Stimulated activated CD4-positive, alpha-beta T cell treated with anti-CD3 and anti-CD28 coated beads, TNF-alpha, amount 100 ng/mL, for 1 hour (primary cell): Measurements from ENCODE around the gene ARHGEF28.

Experiments used
- DNase-seq, 3 donors: peaks; one replicate each; pipeline ENCODE4 v3.0.0-alpha.2; 2020; ENCODE audit warnings: low read depth in 3 of 3, low spot score in 1 of 3

Gene ARHGEF28

DNA sequence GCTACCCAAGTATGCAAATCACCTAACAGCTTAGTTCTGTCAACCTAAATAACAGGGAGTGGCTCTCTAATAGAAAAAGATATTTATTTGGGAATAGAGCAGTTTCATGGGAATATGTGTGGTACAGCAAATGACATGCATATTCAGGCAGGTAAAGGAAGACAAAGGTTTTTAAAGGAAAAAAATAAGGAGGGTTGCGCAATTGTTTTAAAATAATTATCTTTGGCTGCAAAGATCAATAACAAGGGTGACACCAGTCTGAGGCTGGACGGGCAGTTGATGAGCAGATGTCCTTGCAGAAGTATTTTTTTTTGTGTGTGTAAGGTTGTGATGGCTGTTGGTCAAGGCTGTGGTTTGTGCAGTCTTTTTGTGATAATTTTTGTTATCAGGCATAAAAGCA, 332.0 kb downstream of the ARHGEF28 start:
- DNase-seq = no peak

DNA sequence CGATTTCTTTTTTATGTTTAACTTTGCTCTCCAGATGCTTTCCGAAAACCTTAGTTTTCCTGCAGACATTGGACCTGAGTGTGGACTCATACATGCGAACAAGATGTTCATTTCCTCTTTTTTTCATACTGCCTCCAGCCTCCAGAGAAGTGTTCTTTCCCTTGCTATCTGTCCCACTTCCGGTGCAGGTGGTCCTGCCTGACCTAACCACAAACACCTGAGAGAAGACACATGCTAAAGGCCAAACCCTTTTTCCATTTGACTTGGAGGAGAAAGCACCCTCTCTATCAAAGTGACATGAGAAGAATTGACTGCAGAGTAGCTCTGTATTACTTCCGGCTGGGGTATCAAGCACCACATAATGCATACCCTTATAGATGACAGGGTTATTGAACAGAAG, 334.0 kb downstream of the ARHGEF28 start:
- no peak for DNase-seq

DNA sequence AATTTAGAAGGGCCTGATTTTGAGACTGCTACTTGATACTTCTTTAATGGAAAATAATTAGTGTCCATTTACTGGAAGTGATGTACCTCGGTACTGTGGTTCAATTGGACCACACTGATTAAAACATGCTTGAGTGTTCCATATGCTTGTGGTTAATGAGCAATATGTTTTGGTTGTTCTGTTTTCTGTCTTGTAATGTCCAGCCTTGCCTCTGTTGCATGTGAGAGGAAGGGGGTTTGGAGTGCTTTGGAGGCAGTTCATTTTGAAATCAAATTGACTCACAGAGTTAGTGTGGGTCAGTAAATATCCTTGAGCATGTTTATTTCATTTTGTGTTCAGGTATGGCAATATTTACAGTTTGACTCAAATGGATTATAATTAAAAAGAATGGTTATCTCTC, 334.4 kb downstream of the ARHGEF28 start:
- no peak for DNase-seq

DNA sequence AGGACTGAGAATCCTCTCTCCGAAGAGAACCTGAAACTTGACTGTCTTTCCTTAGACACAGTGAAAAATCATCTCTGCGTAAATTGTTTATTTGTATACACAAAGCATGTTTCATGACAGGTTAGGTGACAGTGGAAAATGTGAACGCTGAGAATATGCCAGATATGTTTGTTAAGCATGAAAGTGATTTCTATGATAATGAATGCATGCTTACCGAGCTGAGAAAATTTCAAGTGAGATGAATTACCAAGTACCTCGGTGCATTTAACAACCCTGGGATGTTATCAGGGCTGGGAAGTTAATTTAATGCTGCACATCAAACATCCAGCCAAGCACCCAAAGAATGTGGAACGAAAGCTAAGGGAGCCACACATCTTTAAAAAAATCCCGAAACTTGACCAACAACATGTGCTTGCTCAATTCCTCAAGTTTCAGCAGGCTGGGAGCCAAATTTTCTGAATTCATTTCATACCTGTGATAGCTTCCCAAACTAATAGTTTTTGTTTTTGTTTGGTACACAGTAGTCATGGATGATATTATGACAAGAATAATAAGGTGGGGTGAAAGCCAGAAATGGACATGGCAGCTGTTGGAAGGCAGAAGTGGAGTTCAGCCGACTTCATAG, 336.9 kb downstream of the ARHGEF28 start:
- no peak for DNase-seq

DNA sequence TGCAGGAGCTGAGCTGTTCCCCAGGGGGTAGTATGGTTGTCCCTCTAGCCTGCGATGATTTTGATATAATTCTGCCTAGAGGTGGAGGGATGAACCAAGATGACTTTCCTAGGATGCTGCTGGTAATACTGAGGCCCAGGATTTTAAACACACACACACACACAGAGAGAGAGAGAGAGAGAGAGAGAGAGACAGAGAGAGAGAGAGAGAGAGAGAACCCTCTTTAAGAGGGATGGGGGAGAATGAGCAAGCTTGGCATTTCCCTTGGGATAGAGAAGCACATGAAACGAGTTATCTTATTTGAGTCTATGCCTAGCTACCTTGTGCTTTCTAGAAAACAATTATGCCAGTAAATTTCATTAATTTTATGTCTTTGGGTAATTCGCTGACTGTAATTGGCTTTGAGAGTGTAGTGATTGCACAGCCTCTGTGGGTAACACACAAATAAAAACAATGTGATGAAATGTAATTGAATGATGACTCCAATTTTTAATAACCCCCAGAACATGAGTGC, 338.4 kb downstream of the ARHGEF28 start:
- DNase-seq = no peak

DNA sequence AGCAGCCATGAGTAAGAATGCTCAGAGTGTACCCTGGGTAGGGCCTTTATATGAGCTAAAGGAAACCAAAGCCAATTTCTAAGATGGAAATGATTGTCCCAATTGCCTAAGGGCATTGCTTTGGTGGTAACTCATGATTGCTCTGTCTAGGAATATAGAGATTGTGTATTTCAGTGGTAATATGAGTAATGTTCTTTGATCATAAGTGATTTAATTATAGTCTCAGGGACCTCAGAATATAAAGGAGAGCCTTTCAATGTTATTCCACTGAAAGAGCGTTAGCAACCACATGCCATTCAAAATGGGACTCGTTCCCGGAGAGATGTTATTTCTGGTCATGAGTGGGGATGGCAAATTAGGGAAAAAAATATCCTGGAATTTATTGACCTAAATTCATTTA, 340.5 kb downstream of the ARHGEF28 start:
- no peak for DNase-seq

DNA sequence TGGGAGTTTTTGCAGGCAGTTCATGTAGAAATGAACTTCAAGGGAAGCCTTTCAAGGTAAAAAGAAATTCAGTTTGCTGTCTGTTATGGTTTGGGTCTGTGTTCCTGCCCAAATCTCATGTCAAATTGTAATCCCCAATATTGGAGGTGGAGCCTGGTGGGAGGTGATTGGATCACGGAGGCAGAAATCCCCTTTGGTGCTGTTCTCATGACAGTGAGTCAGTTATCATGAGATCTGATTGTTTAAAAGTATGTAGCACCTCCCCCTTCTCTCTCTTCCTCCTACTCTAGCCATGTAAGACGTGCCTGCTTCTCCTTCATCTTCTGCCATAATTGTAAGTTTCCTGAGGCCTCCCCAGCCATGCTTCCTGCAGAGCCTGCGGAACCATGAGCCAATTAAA, 341.4 kb downstream of the ARHGEF28 start:
- no peak for DNase-seq

DNA sequence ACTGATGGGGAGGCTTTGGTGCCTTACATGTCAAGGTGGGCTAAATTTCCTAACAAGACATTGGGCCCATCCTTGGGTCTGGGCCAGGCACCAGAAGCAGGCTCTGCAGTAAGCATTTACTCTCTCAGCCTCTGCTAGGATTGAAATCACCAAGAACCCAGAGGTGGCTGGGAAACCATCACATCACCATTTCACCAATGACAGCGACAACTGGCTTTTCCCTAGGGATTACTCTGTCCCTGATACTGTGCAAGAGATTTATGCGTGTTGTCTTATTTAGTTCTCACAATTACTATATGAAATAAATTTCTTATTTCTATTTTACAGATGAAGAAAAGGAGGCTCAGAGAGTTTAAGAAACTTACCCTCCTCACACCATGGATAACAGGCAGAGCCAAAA, 342.2 kb downstream of the ARHGEF28 start:
- no peak for DNase-seq

DNA sequence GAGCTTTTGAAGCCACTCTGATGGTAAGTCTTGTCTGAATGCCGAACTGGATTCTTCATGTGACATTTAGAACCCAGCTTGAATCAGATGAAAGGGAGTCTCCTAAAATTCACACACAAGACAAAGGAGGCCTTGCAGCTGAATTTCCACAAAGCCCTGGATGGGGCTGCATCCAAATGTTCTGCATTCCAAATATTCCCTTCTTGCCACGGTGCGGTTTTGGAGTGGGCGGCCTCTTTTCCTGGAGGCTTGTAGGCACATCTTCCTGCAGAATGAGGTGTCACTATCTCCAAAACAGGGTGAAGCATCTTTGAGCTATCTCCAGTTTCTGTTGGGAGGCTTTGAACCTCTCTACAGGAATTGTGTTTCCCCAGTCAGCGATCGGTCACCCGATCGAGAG, 342.7 kb downstream of the ARHGEF28 start:
- DNase-seq = no peak

DNA sequence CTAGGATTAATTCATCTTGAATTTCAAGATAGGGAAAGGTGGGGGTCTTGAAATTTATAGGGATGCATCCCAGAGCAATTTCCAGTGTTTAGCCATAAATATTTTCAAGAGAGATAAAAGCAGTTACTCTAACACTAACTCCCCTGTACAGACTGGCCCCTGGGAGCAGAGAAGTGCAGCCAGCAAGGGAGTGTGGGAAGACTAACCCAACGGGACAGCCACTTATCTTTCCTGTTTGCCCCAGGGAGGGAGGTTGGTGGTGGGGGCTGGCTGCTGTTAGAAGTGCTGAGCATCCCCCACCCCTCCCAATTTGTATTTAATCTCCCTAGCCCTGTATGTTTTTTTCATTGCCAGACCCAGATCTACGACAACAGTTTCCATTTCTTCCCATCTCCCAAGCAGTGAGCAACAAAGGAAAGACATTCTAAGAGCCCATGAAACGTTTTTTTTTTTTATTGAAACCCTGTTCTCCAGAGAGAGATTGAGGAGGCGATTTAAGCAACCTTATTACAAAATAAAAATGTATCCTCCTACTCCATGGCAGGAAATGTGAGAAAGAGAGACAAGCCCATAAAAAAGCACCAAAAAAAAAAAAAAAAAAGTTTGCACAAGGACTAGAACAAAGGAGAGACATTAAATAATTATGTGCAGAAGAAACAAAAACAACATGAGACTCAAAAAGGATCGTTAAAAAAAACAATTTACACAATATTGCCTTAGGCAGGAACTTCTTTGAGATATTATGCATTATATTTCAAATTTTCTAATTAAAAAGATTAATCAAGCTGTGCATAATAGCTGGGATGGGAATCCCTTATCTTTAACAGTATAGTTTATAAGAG, 343.4 kb downstream of the ARHGEF28 start:
- no peak for DNase-seq

DNA sequence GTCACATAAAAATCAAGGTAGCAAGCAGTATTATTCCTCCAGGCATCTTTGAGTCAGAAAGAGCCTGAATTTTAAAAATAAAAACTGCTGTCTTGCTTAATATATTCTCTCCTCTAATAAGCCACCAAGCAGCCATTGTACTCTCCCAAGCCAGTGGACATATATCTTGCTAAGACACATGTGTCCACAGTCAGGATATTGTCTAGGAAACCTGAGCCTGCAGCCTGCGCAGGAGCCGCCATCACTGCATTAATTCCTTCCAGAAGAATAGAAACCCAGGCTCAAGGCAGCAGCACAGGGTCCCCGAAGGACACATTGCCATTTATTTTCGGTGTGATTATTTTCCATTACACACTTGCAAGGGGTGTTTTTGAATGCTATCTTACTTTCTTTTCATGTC, 345.3 kb downstream of the ARHGEF28 start:
- DNase-seq = no peak

DNA sequence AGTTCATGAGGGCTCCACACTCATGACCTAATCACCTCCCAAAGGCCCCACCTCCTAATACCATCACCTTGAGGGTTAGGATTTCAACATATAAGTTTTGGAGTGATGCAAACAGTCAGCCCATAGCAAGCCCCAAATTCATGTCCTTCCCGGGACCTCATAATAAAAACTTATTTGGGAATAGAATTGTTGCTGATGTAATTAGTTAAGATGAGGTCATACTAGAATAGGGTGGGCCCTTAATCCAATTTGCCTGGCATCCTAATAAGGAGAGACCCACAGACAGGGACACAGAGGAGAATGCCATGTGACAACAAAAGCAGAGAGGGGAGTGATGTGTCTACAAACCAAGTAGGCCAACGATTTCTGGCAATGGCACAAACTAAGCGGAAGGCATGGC, 347.1 kb downstream of the ARHGEF28 start:
- DNase-seq = no peak

DNA sequence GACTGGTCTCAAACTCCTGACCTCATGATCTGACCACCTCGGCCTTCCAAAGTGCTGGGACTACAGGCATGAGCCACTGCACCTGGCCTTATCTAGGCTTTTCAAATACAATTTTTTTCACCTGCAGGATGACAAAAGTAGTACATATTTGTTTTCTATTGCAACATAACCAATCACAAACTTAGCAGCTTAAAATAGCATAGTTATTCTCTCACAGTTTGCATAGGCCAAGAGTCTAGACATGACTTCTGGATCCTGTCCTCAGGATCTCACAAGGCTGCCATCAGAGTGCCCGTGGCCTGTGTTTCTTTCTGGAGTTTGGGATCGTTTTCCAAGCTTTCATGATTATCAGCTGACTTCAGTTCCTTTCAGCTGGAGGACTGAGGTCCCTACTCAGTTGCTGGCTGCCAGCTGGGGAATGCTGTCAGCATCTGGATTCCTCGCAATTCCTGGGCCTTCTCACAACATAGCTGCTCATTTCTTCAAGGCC, 348.9 kb downstream of the ARHGEF28 start:
- DNase-seq = no peak

DNA sequence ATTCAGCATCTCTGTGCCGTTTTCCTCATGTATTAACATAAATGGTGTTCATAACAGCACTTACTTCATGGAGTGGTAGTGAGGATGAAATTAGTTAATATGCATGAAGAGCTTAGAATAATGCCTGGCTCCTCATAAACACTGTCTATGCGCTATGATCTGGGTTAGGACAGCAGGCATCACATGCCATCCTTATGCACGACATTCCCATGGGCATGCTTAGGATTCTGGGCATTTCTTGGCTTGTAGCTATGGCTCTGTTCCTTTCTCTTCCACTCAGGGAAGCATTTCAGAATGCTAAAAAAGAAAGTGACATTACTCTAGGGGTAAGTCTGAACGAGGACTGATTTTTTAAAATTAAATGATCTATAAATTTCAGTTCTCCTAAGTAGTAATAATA, 349.8 kb downstream of the ARHGEF28 start:
- no peak for DNase-seq

DNA sequence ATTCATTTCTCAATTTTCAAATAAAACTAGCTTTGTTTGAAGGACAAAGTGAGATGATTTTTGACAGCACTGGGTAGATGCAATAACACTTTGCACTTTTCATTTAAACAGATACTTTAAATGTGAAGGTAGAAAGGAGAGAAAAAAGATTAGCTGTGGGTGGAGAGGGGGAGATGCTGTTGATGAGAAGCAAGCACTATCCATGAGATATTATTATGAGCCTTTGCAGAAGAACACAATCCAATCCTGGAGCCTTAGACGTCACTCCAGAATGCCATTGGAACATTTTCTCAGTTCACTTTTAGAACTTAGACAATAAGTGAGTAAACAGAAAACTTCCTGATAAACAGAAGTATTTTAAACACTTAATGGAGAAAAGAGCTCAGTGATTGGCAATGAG, 351.1 kb downstream of the ARHGEF28 start:
- no peak for DNase-seq

DNA sequence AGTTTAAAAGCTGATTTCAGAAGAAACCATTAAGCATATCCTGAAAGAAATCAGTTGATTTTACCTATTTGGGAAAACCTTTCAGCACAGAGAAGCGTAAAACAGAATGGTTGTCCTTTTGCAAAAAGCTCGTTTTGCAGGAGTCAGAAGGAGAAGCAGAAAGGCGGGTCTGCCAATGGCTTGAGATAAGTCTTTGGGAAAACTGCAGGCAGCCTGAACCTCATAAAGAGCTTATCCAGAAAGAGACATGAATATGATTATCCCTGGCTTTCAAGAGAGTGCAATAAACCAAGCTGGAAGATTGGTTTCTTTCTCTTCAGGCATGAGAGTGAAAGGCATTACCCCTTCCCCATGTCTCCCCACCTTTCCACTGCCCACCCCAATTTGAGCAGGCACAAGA, 353.3 kb downstream of the ARHGEF28 start:
- DNase-seq = no peak

DNA sequence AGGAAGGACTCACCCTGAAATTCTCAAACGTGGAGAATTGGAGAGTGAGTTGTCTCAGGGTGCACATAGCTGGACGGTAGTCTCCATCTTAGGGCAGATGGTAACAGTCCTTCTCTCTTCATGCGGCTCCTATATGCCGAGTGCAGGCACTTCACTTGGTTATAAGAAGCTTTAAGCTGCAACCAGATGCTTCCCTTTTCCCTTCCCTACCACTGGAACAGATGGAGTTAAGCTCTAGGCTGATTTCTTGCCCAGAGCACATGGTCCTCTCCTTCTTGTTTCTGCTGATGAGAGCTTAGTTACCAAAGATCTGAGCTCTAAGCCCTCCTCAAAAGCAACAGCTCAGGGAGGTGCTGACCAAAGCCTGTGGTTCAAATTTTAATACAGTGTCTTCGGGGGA, 355.7 kb downstream of the ARHGEF28 start:
- DNase-seq = no peak

DNA sequence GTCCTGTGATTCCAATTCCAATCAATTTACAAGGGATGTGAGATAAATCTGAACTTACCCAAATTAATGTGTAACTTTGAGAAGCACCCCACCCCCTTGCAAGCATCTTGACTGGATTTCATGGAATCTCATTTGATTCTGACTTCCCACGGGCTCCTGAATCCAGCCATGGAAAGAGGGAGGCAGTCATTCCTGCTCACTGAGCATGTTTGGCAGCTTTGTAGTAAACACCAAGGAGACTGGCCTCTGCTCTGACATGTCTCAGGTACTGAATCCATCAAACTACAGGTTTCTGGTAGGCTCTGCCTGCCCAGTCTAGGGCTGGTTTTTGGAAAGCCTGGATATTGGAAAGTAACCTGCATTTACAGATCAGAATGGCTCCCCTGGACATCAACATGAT, 357.6 kb downstream of the ARHGEF28 start:
- no peak for DNase-seq

DNA sequence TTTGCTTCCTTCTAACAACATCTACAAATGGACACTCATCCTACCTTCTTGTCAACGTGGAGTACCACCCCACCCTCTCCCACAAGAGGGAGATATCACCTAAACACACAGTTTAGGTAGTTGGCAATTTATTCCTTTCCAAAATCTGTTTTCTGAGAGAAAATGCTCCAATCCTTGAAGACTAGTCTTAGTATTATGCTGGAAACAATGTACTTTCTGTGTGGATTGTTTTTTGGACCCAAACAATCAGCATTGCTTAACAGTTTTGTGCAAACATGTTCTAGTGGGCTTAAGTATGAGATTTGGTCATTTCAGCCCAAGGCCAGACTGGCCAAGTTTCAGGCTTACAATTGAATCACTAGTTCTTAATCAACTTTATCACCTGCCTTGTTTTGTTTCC, 359.1 kb downstream of the ARHGEF28 start:
- DNase-seq = no peak

DNA sequence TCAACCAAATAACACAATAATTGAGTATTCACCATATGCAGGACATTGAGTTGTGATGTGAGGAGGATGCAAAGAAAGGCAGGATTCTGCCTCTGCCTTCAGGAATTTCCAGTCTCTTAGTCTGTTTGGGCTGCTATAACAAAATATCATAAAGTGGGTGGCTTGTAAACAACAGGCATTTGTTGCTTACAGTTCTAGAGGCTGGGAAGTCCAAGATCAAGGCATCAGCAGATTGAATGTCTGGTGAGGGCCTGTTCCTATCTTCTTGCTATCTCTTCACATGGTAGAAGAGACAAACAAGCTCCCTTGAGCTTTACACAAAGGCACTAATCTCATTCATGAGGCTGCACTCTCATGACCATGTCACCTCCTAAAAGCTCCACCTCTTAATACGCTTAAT, 360.7 kb downstream of the ARHGEF28 start:
- DNase-seq = no peak

DNA sequence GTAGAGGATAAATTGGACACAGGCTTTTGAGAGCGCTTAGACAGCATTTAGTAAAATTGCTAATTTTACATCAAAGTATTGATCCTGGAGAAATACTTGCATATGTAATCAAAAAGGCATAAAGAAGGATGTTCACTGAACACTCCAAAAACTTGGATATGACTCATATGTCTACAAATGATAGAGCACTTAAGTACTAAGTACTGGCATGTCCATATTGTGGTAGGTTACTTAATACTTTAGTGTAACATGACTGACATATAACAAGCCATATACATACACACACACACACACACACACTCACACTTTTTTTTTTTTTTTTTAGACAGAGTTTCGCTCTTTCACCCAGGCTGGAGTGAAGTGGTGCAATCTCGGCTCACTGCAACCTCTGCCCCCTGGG, 361.9 kb downstream of the ARHGEF28 start:
- no peak for DNase-seq

DNA sequence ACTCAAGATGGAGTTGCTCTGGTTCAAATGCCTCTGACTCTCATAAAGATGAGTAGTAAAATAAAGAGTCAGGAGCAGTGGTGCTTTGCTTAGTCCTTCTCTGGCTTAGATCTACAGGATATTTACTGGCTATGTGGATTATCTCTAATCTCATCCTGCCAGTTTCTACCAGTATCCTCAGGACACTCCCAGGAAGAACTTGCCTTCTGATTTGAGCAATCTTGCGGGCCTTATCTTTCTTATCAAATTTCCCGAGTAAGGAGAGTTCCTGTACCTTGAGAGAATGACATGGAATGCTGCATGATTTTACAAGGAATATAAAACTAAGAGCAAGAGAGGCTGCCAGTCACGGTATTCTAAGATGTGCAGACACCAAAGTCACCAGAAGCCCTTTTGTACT, 364.0 kb downstream of the ARHGEF28 start:
- DNase-seq = no peak
